ENCODE measurements around the gene CDH23.

GRCh38 chr10:71392791-71393781, 3.6 kb upstream of the CDH23 start:
- no peak for TF ChIP-seq CTCF (IDR thresholded peaks at IDR 0.05)
- TF ChIP-seq POLR2A (IDR thresholded peaks at IDR 0.05): no peak
- TF ChIP-seq POLR2AphosphoS5 (IDR thresholded peaks at IDR 0.05; ENCODE audit: insufficient read depth in 1 of 2, low read depth in 1 of 2): no peak

Data from vagina (tissue), 2 donors.